Measurements from ENCODE around the gene WDR74. TPM values are rescaled to one million over a fixed set of nuclear protein-coding genes. Genes with fewer than 3 reads are reported as not detected.

WDR74 gene
- total RNA-seq, 1 experiment from 2014 or later = 110 TPM

GRCh38 chr11:62880803-62881578 lies 41.6 kb upstream of the WDR74 start, which contains the start of gene SLC3A2 (continued):
- TF ChIP-seq ATF2 (CRISPR knock-in tag; IDR thresholded peaks at IDR 0.05; ENCODE audit: borderline replicate concordance, low read depth) (no peak), CREB1 (CRISPR knock-in tag; IDR thresholded peaks at IDR 0.05) (peak; percentile 22; the same call in 1 of the 2 replicates), PRRX2 (CRISPR knock-in tag; IDR thresholded peaks at IDR 0.05) (no peak; the same call in none of the 2 replicates), JAZF1 (CRISPR knock-in tag; IDR thresholded peaks at IDR 0.05) (no peak), GABPB1 (CRISPR knock-in tag; IDR thresholded peaks at IDR 0.05) (peak; percentile 45; the same call in 1 of the 2 replicates), RORB (CRISPR knock-in tag; IDR thresholded peaks at IDR 0.05) (no peak), HMGXB4 (CRISPR knock-in tag; IDR thresholded peaks at IDR 0.05) (peak; percentile 93), TCF7 (CRISPR knock-in tag; IDR thresholded peaks at IDR 0.05; ENCODE audit: low read depth) (no peak), ZNF671 (CRISPR knock-in tag; IDR thresholded peaks at IDR 0.05) (peak; percentile 26; the same call in 1 of the 2 replicates), ZNF232 (CRISPR knock-in tag; IDR thresholded peaks at IDR 0.05) (peak; percentile 34; the same call in 1 of the 2 replicates), ZNF416 (CRISPR knock-in tag; IDR thresholded peaks at IDR 0.05) (peak; percentile 87; the same call in 1 of the 2 replicates), STAT6 (CRISPR knock-in tag; conservative IDR thresholded peaks at IDR 0.05; ENCODE audit: low read depth) (no peak), ZBTB21 (CRISPR knock-in tag; IDR thresholded peaks at IDR 0.05; ENCODE audit: borderline replicate concordance) (no peak), RELA (CRISPR knock-in tag; IDR thresholded peaks at IDR 0.05; ENCODE audit: borderline replicate concordance) (peak; percentile 82; the same call in 1 of the 2 replicates), MYBL2 (CRISPR knock-in tag; IDR thresholded peaks at IDR 0.05) (no peak), ZNF512 (CRISPR knock-in tag; IDR thresholded peaks at IDR 0.05; ENCODE audit: borderline replicate concordance) (no peak), ZMAT4 (CRISPR knock-in tag; IDR thresholded peaks at IDR 0.05) (0 out of 2 replicates have a peak, but pooled peaks have one; percentile 50), ZNF121 (CRISPR knock-in tag; IDR thresholded peaks at IDR 0.05) (no peak), USF1 (CRISPR knock-in tag; IDR thresholded peaks at IDR 0.05) (peak; percentile 55; the same call in 1 of the 2 replicates), NFE2L1 (CRISPR knock-in tag; IDR thresholded peaks at IDR 0.05) (peak; percentile 66; the same call in 1 of the 2 replicates), MLX (CRISPR knock-in tag; IDR thresholded peaks at IDR 0.05) (no peak; the same call in 1 of the 2 replicates), OVOL2 (CRISPR knock-in tag; IDR thresholded peaks at IDR 0.05; ENCODE audit: borderline replicate concordance) (no peak), E2F5 (CRISPR knock-in tag; IDR thresholded peaks at IDR 0.05) (peak; percentile 35), USF2 (CRISPR knock-in tag; IDR thresholded peaks at IDR 0.05) (no peak), IRF2 (CRISPR knock-in tag; IDR thresholded peaks at IDR 0.05; ENCODE audit: borderline replicate concordance, low read depth) (no peak), NR3C1 (CRISPR knock-in tag; conservative IDR thresholded peaks at IDR 0.05; ENCODE audit: low read depth) (no peak), MXD4 (CRISPR knock-in tag; IDR thresholded peaks at IDR 0.05; ENCODE audit: borderline replicate concordance) (no peak)

Data from WTC11 (cell line).